ENCODE results near the gene ENAH. TPM values are rescaled to one million over a fixed set of nuclear protein-coding genes. Genes with fewer than 3 reads are reported as not detected.

ENAH gene
- total RNA-seq, 1 experiment from 2014 or later, result 246 TPM

Other genes with a start within 250 kb of the ENAH start
- 145 TPM in 2 replicates for gene LBR, start 225.1 kb downstream of the ENAH start, total RNA-seq (2014; rRNA removed; shearing (Covaris generic))
- gene SRP9, start 124.7 kb upstream of the ENAH start, total RNA-seq (2014; rRNA removed; shearing (Covaris generic)), result 618 and 654 TPM in 2 replicates
- 6.3 and 7.2 TPM in 2 replicates for gene EPHX1, start 157.0 kb upstream of the ENAH start, total RNA-seq (2014; rRNA removed; shearing (Covaris generic))
- gene TMEM63A, start 229.3 kb upstream of the ENAH start, total RNA-seq (2014; rRNA removed; shearing (Covaris generic)), result 13.5 and 20.4 TPM in 2 replicates
- 16.7 and 19.4 TPM in 2 replicates for gene LEFTY1, start 236.0 kb upstream of the ENAH start, total RNA-seq (2014; rRNA removed; shearing (Covaris generic))

Data from SJCRH30 (cell line).